GM23338 (cell line): Measurements from ENCODE around the gene ZDHHC1. TPM values are rescaled to one million over a fixed set of nuclear protein-coding genes. Genes with fewer than 3 reads are reported as not detected.

Experiments
- ATAC-seq: fragments of 200-7000 bp; cut with Tn5 transposase; 3 replicates; pipeline ENCODE4 v1.9.1; 2020
- DNase-seq: peaks from one replicate; pipeline ENCODE4 v3.0.0-alpha.2; 2015; ENCODE audit warnings: low spot score
- H2AFZ ChIP-seq: fragments of 200-600 bp; sonication (generic); 2 replicates; pipeline ENCODE4 v1.8.0; 2016; ENCODE audit warnings: antibody characterized with exemption, mild to moderate bottlenecking, moderate library complexity
- H3F3A ChIP-seq: fragments of 200-600 bp; sonication (generic); replicated peaks from 2 replicates; pipeline ENCODE4 v1.8.0; 2017; ENCODE audit warnings: antibody characterized with exemption, mixed run types, low read depth
- H3K27ac ChIP-seq: fragments of 200-600 bp; sonication (generic); 2 replicates; pipeline ENCODE4 v1.6.1; 2016; ENCODE audit warnings: low read depth
- H3K27me3 ChIP-seq: fragments of 200-600 bp; sonication (generic); 2 replicates; pipeline ENCODE4 v1.8.0; 2016; ENCODE audit warnings: mild to moderate bottlenecking, mixed run types, moderate library complexity; ENCODE audit not compliant: insufficient read depth
- H3K36me3 ChIP-seq: fragments of 200-600 bp; sonication (generic); 2 replicates; pipeline ENCODE4 v1.8.0; 2016; ENCODE audit warnings: mild to moderate bottlenecking; ENCODE audit not compliant: insufficient read depth
- H3K4me1 ChIP-seq: fragments of 200-600 bp; sonication (generic); 2 replicates; pipeline ENCODE4 v1.8.0; 2016; ENCODE audit warnings: mild to moderate bottlenecking, moderate library complexity; ENCODE audit not compliant: insufficient read depth
- H3K4me2 ChIP-seq: fragments of 200-600 bp; sonication (generic); 2 replicates; pipeline ENCODE4 v1.7.1; 2017; ENCODE audit warnings: mixed run types
- H3K4me3 ChIP-seq: fragments of 200-600 bp; sonication (generic); 2 replicates; pipeline ENCODE4 v1.6.1; 2016; ENCODE audit warnings: mixed run types
- H3K79me2 ChIP-seq: fragments of 200-600 bp; sonication (generic); replicated peaks from 2 replicates; pipeline ENCODE4 v1.8.0; 2017; ENCODE audit warnings: mild to moderate bottlenecking; ENCODE audit not compliant: insufficient read depth
- H3K9me2 ChIP-seq: fragments of 200-600 bp; sonication (generic); 2 replicates; pipeline ENCODE4 v1.8.0; 2017; ENCODE audit not compliant: insufficient read depth
- H4K20me1 ChIP-seq: fragments of 200-600 bp; sonication (generic); replicated peaks from 2 replicates; pipeline ENCODE4 v1.8.0; 2017; ENCODE audit warnings: mild to moderate bottlenecking; ENCODE audit not compliant: insufficient read depth
- H3K27ac Mint-ChIP-seq: 2 replicates; pipeline ENCODE4 v1.8.0; 2020; ENCODE audit warnings: inconsistent platforms, mild to moderate bottlenecking, moderate library complexity, mixed read lengths
- H3K27me3 Mint-ChIP-seq: 3 replicates; pipeline ENCODE4 v1.8.0; 2022; ENCODE audit warnings: low read depth, mild to moderate bottlenecking, moderate library complexity, mixed read lengths, inconsistent platforms; ENCODE audit not compliant: insufficient read depth, poor library complexity
- H3K36me3 Mint-ChIP-seq: 3 replicates; pipeline ENCODE4 v1.8.0; 2021; ENCODE audit warnings: low read depth, mild to moderate bottlenecking, inconsistent platforms, moderate library complexity, mixed read lengths
- H3K4me1 Mint-ChIP-seq: 3 replicates; pipeline ENCODE4 v1.8.0; 2020; ENCODE audit warnings: mild to moderate bottlenecking, inconsistent platforms, mixed read lengths
- H3K4me3 Mint-ChIP-seq: 3 replicates; pipeline ENCODE4 v1.8.0; 2021; ENCODE audit warnings: moderate library complexity, mild to moderate bottlenecking, inconsistent platforms, mixed read lengths
- H3K9me3 Mint-ChIP-seq: 3 replicates; pipeline ENCODE4 v1.8.0; 2020; ENCODE audit warnings: moderate library complexity, mild to moderate bottlenecking, inconsistent platforms, mixed read lengths
- ETS1 ChIP-seq: IDR thresholded peaks from 2 replicates; pipeline ENCODE4 v1.6.1; 2016; ENCODE audit warnings: antibody characterized with exemption
- EZH2 ChIP-seq: fragments of 200-600 bp; sonication (generic); IDR thresholded peaks from one replicate; pipeline ENCODE4 v1.8.0; 2017; ENCODE audit warnings: antibody characterized with exemption, mild to moderate bottlenecking, low read depth; ENCODE audit not compliant: unreplicated experiment
- JUNB ChIP-seq: IDR thresholded peaks from one replicate; pipeline ENCODE4 v1.6.1; 2016; ENCODE audit warnings: antibody characterized with exemption; ENCODE audit not compliant: unreplicated experiment
- NANOG ChIP-seq: IDR thresholded peaks from 2 replicates; pipeline ENCODE4 v1.6.1; 2016; ENCODE audit warnings: antibody characterized with exemption, borderline replicate concordance
- STAT1 ChIP-seq: IDR thresholded peaks from one replicate; pipeline ENCODE4 v1.6.1; 2016; ENCODE audit warnings: antibody characterized with exemption; ENCODE audit not compliant: unreplicated experiment
- ZNF462 ChIP-seq: fragments of 250-450 bp; sonication (Bioruptor Pico); IDR thresholded peaks from 2 replicates; pipeline ENCODE4 v1.5.0; 2020; ENCODE audit warnings: mild to moderate bottlenecking, moderate library complexity
- polyA plus RNA-seq: library from polyadenylated mRNA; unstranded; fragments of >200 nt; fragmentation: Nextera tagmentation; extraction: Ambion mirVana; gene quantifications from 2 replicates; pipeline ENCODE4 v1.2.1, GENCODE V29; 2016
- total RNA-seq: library from RNA; depleted of rRNA; stranded (reverse); fragments of >200 nt; shearing (Covaris generic); gene quantifications from 2 replicates; pipeline ENCODE4 v1.2.3, GENCODE V29; 2014

ZDHHC1 gene
- total and polyA plus RNA-seq, 2 experiments from 2014 or later: 1.4 to 2.7 TPM

GRCh38 chr16:67393788-67394154 is 22.5 kb downstream of the ZDHHC1 start:
- no peaks in the 10 kb centered on the region for H3K9me3 Mint-ChIP-seq
- no peaks in the 10 kb centered on the region for H4K20me1 ChIP-seq
- peak overlapping the region; percentile 92 for H3K4me2 ChIP-seq
- ATAC-seq (peak; percentile 5), DNase-seq (no peak)
- no peak overlapping the region for H3K27ac Mint-ChIP-seq
- no peaks in the 10 kb centered on the region for H3K36me3 Mint-ChIP-seq
- H3K27me3 ChIP-seq: peaks cover 45% of the 10 kb centered on the region
- TF ChIP-seq NANOG: no peak
- no peak for TF ChIP-seq ZNF462
- TF ChIP-seq STAT1: no peak
- no peak for TF ChIP-seq ETS1
- TF ChIP-seq JUNB: no peak
- no peak for TF ChIP-seq EZH2
- H3K4me3 Mint-ChIP-seq: peak overlapping the region; percentile 65
- H2AFZ ChIP-seq: peak overlapping the region; percentile 96
- H3K36me3 ChIP-seq: no peaks in the 10 kb centered on the region
- peaks cover 34% of the 10 kb centered on the region for H3K4me1 ChIP-seq
- peaks cover 17% of the 10 kb centered on the region for H3K4me1 Mint-ChIP-seq
- no peaks in the 10 kb centered on the region for H3K79me2 ChIP-seq
- H3K27ac ChIP-seq: no peak overlapping the region
- H3K27me3 Mint-ChIP-seq: peaks cover 58% of the 10 kb centered on the region
- H3K9me2 ChIP-seq: no peaks in the 10 kb centered on the region
- H3F3A ChIP-seq: 0 out of 2 replicates have a peak, but pooled peaks cover 10% of the 10 kb centered on the region
- H3K4me3 ChIP-seq: peak overlapping the region; percentile 61
